ENCODE results near the gene STPG3. TPM values are rescaled to one million over a fixed set of nuclear protein-coding genes. Genes with fewer than 3 reads are reported as not detected.

Gene STPG3
- total and polyA plus RNA-seq, 12 donors = 0.25 to 3.1 (median 0.32) TPM; not detected in 9

- no peaks in the 10 kb centered on the region for H3K36me3 ChIP-seq (replicated peaks in 1 of 2)
- no peak for DNase-seq
- H3K4me3 ChIP-seq = no peak overlapping the region
- H3K4me1 ChIP-seq (replicated peaks in 1 of 2) = peaks cover 3 to 21% of the 10 kb centered on the region in 2 donors
- 64 to 77% (median 74%) methylated on average over 16 to 18 of the region's 18 CpGs for WGBS, 4 donors
- H3K27me3 ChIP-seq = peaks cover 37% of the 10 kb centered on the region
- H3K27ac ChIP-seq = no peak overlapping the region
- no peak for TF ChIP-seq POLR2A (IDR thresholded peaks at IDR 0.05)
- no peak for TF ChIP-seq CTCF (IDR thresholded peaks at IDR 0.05)
- intact Hi-C loops (cut with DNase I) = loop anchor here in 1 of 2 donors (10.0 kb wide), 1 partner anchor 450 kb away; no protein-coding TSS in a partner anchor
- no peaks in the 10 kb centered on the region for H3K9me3 ChIP-seq (replicated peaks in 1 of 3)
These were observed 16.2 kb upstream of the STPG3 start for GRCh38 chr9:137234758-137235423.

DNA sequence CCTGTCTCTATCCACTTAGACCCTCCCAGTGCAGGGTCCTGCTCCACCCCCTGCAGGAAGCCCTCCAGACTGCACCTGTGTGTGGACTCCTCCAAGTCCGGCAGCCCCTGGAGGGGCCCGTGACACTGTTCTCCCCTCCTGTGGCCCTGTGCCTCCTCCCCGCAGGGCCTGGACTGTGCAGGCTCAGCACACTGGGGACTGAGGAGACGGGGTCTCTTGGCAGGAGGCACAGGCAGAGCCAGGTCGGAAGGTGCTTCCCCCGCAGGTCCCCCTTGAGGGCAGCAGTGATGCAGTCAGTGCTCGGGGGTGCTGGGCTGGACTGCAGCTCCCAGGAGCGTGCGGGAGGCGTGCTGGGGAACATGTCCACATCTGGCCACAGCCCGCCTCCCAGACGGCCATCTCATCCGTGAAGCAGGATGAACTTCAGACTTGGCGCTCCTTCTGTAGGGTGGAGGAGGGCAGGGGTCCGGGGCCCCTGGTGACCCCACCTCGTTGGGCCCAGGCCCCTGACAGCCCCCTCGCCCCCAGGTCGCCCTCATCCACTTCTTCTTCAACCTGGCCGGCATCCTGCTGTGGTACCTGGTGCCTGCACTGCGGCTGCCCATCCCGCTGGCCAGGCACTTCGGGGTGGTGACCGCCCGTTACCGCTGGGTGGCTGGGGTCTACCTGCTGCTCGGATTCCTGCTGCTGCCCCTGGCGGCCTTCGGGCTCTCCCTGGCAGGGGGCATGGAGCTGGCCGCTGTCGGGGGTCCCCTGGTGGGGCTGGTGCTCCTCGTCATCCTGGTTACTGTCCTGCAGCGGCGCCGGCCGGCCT lies 15.5 kb upstream of the STPG3 start:
- Histone ChIP-seq H3K36me3 (replicated peaks in 1 of 2) (no peaks in the 10 kb centered on the region), H3K27me3 (peaks cover 30% of the 10 kb centered on the region), H3K9me3 (replicated peaks in 1 of 3) (no peaks in the 10 kb centered on the region), H3K4me1 (replicated peaks in 1 of 2) (peaks cover 7 to 23% of the 10 kb centered on the region in 2 donors), H3K27ac (no peak overlapping the region), H3K4me3 (no peak overlapping the region)
- 54 to 66% (median 63%) methylated on average over 14 to 35 of the region's 35 CpGs for WGBS, 4 donors
- intact Hi-C loops (cut with DNase I) = loop anchor here in 1 of 2 donors (10.0 kb wide), 1 partner anchor 451 kb away; no protein-coding TSS in a partner anchor
- DNase-seq = no peak
- TF ChIP-seq CTCF (IDR thresholded peaks at IDR 0.05) (no peak), POLR2A (IDR thresholded peaks at IDR 0.05) (no peak)

DNA sequence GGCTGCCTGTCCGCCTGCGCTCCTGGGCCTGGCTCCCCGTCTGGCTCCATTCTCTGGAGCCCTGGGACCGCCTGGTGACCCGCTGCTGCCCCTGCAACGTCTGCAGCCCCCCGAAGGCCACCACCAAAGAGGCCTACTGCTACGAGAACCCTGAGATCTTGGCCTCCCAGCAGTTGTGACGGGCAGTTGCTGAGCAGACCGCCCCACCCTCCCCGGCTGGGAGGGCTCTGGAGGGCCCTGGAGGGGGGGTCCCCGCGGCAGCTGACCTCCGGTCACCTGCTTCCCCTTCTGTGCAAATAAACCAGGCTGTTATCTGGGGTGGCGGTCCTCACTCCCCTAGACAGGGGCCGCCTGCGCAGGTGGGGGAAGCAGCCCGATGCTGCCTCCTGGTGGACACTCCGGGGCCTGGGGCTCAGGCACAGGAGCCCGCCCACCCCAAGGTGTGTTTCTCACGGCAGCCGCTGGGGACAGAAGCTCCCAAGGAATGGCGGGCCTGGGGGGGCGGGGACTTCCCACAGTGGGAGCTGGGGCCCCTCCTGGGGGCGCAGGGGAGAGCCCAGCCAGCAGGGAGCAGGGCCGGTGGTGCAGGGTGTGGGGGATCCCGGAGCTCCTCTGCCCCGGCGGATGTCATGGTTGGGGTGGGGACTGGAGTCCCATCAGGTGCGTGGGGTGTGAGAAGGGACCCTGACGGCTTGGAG lies 14.7 kb upstream of the STPG3 start:
- Histone ChIP-seq H3K27ac (no peak overlapping the region), H3K27me3 (peaks cover 22% of the 10 kb centered on the region), H3K4me3 (no peak overlapping the region), H3K4me1 (replicated peaks in 1 of 2) (peaks cover 7 to 23% of the 10 kb centered on the region in 2 donors), H3K9me3 (replicated peaks in 1 of 3) (no peaks in the 10 kb centered on the region), H3K36me3 (replicated peaks in 1 of 2) (no peaks in the 10 kb centered on the region)
- intact Hi-C loops (cut with DNase I) = loop anchor here in 1 of 2 donors (10.0 kb wide), 1 partner anchor 452 kb away; no protein-coding TSS in a partner anchor
- TF ChIP-seq POLR2A (IDR thresholded peaks at IDR 0.05) (no peak), CTCF (IDR thresholded peaks at IDR 0.05) (peak; percentile 97 to 100 (median 98))
- 3 to 10% (median 6%) methylated on average over 4 to 31 of the region's 31 CpGs for WGBS, 4 donors
- DNase-seq = peak; percentile 82 to 93 (median 88)

Measured in adrenal gland (tissue), 12 donors.